ENCODE results near the gene FXYD3.

DNA sequence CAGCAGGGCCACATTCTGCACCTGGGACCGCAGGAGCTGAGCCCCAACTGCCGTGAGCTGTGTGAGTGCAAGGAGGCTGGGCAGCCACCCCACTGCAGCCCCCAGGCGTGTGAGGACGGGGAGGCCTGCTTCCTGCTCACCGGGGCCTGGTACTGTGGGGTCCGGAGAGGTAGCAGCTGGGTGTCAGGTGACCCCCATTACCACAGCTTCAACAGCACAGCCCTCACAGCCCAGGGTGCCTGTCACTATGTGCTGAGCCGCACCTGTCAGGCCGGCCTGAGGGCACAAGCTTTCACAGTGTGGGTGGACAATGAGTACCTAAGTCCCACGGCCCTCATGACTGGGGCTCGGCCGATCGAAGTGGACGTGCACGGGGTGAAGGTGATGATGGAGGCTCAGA is 35.8 kb upstream of the FXYD3 start:
- no peak for TF ChIP-seq EZH2 (IDR thresholded peaks at IDR 0.05; ENCODE audit: borderline replicate concordance)
- TF ChIP-seq, protein P1, sequence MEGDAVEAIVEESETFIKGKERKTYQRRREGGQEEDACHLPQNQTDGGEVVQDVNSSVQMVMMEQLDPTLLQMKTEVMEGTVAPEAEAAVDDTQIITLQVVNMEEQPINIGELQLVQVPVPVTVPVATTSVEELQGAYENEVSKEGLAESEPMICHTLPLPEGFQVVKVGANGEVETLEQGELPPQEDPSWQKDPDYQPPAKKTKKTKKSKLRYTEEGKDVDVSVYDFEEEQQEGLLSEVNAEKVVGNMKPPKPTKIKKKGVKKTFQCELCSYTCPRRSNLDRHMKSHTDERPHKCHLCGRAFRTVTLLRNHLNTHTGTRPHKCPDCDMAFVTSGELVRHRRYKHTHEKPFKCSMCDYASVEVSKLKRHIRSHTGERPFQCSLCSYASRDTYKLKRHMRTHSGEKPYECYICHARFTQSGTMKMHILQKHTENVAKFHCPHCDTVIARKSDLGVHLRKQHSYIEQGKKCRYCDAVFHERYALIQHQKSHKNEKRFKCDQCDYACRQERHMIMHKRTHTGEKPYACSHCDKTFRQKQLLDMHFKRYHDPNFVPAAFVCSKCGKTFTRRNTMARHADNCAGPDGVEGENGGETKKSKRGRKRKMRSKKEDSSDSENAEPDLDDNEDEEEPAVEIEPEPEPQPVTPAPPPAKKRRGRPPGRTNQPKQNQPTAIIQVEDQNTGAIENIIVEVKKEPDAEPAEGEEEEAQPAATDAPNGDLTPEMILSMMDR (IDR thresholded peaks at IDR 0.05; ENCODE audit: poor library complexity) = no peak
